ENCODE data around the gene ALCAM. TPM values are rescaled to one million over a fixed set of nuclear protein-coding genes. Genes with fewer than 3 reads are reported as not detected.
"Not testable (repeated sequence)": the region's sequence is repeated elsewhere in the genome, so short reads cannot be mapped to it uniquely, and the experiment has no call there.

Gene ALCAM
- total RNA-seq, 1 donor from 2014 or later: 54.4 TPM

GRCh38 chr3:105402287-105402801 is 35.6 kb downstream of the ALCAM start:
- TF ChIP-seq CTCF (IDR thresholded peaks at IDR 0.05) (no peak), EZH2 (IDR thresholded peaks at IDR 0.05) (no peak), EZH2phosphoT487 (IDR thresholded peaks at IDR 0.05) (no peak)
- H3K4me1 Mint-ChIP-seq: no peaks in the 10 kb centered on the region
- Histone ChIP-seq H3K79me2 (ENCODE audit: low read depth) (peaks cover 13% of the 10 kb centered on the region), H3K4me2 (no peak overlapping the region), H4K20me1 (ENCODE audit: low read depth) (no peaks in the 10 kb centered on the region), H3K36me3 (no peaks in the 10 kb centered on the region), H2AFZ (replicated peaks) (no peak overlapping the region), H3K27me3 (no peaks in the 10 kb centered on the region), H3K4me3 (no peak overlapping the region), H3K9me3 (ENCODE audit: low read depth) (no peaks in the 10 kb centered on the region), H3F3A (ENCODE audit: low read depth) (no peaks in the 10 kb centered on the region), H3K9ac (no peak overlapping the region), H3K27ac (no peak overlapping the region), H3K4me1 (no peaks in the 10 kb centered on the region)
- DNase-seq (ENCODE audit: low spot score): peak; percentile 12
- no peak overlapping the region for H3K27ac Mint-ChIP-seq
- H3K36me3 Mint-ChIP-seq: peaks cover 2% of the 10 kb centered on the region
- peaks cover 23% of the 10 kb centered on the region for H3K9me3 Mint-ChIP-seq
- no peak overlapping the region for H3K4me3 Mint-ChIP-seq
- no peaks in the 10 kb centered on the region for H3K27me3 Mint-ChIP-seq (ENCODE audit: insufficient read depth, low read depth)

- H3K36me3 Mint-ChIP-seq; H3K9ac ChIP-seq; H3K9me3 ChIP-seq (ENCODE audit: low read depth); H3K4me1 Mint-ChIP-seq; H3K27me3 ChIP-seq; H3K4me1 ChIP-seq; H3K4me2 ChIP-seq; H3K27ac Mint-ChIP-seq; H3K27ac ChIP-seq; H2AFZ ChIP-seq (replicated peaks); H3K4me3 ChIP-seq; H4K20me1 ChIP-seq (ENCODE audit: low read depth); H3K27me3 Mint-ChIP-seq (ENCODE audit: insufficient read depth, low read depth); H3K79me2 ChIP-seq (ENCODE audit: low read depth); H3K36me3 ChIP-seq; H3F3A ChIP-seq (ENCODE audit: low read depth); DNase-seq (ENCODE audit: low spot score); H3K4me3 Mint-ChIP-seq: not testable (repeated sequence)
- peaks cover 23% of the 10 kb centered on the region for H3K9me3 Mint-ChIP-seq
These were observed 36.3 kb downstream of the ALCAM start for GRCh38 chr3:105403034-105403433.

- no peak overlapping the region for H3K4me3 Mint-ChIP-seq
- no peak overlapping the region for H3K4me2 ChIP-seq
- no peaks in the 10 kb centered on the region for H3K36me3 ChIP-seq
- H3K4me1 Mint-ChIP-seq: no peaks in the 10 kb centered on the region
- H3K9ac ChIP-seq: no peak overlapping the region
- H3K9me3 ChIP-seq (ENCODE audit: low read depth): no peaks in the 10 kb centered on the region
- no peaks in the 10 kb centered on the region for H3F3A ChIP-seq (ENCODE audit: low read depth)
- H3K27me3 Mint-ChIP-seq (ENCODE audit: insufficient read depth, low read depth): no peaks in the 10 kb centered on the region
- no peak for DNase-seq (ENCODE audit: low spot score)
- no peak overlapping the region for H3K27ac ChIP-seq
- H3K27ac Mint-ChIP-seq: no peak overlapping the region
- H3K9me3 Mint-ChIP-seq: peaks cover 23% of the 10 kb centered on the region
- no peaks in the 10 kb centered on the region for H3K4me1 ChIP-seq
- no peaks in the 10 kb centered on the region for H3K27me3 ChIP-seq
- H3K4me3 ChIP-seq: no peak overlapping the region
- no peaks in the 10 kb centered on the region for H4K20me1 ChIP-seq (ENCODE audit: low read depth)
- H2AFZ ChIP-seq (replicated peaks): no peak overlapping the region
- no peak for TF ChIP-seq EZH2phosphoT487 (IDR thresholded peaks at IDR 0.05)
- H3K36me3 Mint-ChIP-seq: peaks cover 2% of the 10 kb centered on the region
- H3K79me2 ChIP-seq (ENCODE audit: low read depth): no peaks in the 10 kb centered on the region
These were observed 39.6 kb downstream of the ALCAM start for GRCh38 chr3:105406268-105406667.

- Histone ChIP-seq H3K27ac (no peak overlapping the region), H2AFZ (replicated peaks) (no peak overlapping the region), H3K4me2 (no peak overlapping the region), H3K4me1 (no peaks in the 10 kb centered on the region), H3K27me3 (no peaks in the 10 kb centered on the region), H3F3A (ENCODE audit: low read depth) (no peaks in the 10 kb centered on the region), H3K9ac (no peak overlapping the region), H4K20me1 (ENCODE audit: low read depth) (no peaks in the 10 kb centered on the region), H3K4me3 (no peak overlapping the region), H3K79me2 (ENCODE audit: low read depth) (no peaks in the 10 kb centered on the region), H3K9me3 (ENCODE audit: low read depth) (no peaks in the 10 kb centered on the region), H3K36me3 (no peaks in the 10 kb centered on the region)
- TF ChIP-seq EZH2phosphoT487 (IDR thresholded peaks at IDR 0.05) (no peak), CTCF (IDR thresholded peaks at IDR 0.05) (no peak), EZH2 (IDR thresholded peaks at IDR 0.05) (no peak)
- H3K9me3 Mint-ChIP-seq: peaks cover 9% of the 10 kb centered on the region
- no peaks in the 10 kb centered on the region for H3K4me1 Mint-ChIP-seq
- no peaks in the 10 kb centered on the region for H3K36me3 Mint-ChIP-seq
- H3K27me3 Mint-ChIP-seq (ENCODE audit: insufficient read depth, low read depth): no peaks in the 10 kb centered on the region
- H3K27ac Mint-ChIP-seq: no peak overlapping the region
- no peak overlapping the region for H3K4me3 Mint-ChIP-seq
- no peak for DNase-seq (ENCODE audit: low spot score)
These were observed 42.7 kb downstream of the ALCAM start for GRCh38 chr3:105409364-105409763.
